22Rv1 (cell line): ENCODE data around the gene BPIFB4.

ENCODE experiments used
- ZFX ChIP-seq: fragments of 450-650 bp; IDR thresholded peaks from 2 replicates; pipeline ENCODE4 v1.6.1; 2017; ENCODE audit warnings: antibody characterized with exemption, borderline replicate concordance
- TF ChIP-seq, protein P1 (sequence below): fragments of 450-650 bp; IDR thresholded peaks from 2 replicates; pipeline ENCODE4 v1.5.1; 2017; ENCODE audit warnings: mild to moderate bottlenecking

DNA sequence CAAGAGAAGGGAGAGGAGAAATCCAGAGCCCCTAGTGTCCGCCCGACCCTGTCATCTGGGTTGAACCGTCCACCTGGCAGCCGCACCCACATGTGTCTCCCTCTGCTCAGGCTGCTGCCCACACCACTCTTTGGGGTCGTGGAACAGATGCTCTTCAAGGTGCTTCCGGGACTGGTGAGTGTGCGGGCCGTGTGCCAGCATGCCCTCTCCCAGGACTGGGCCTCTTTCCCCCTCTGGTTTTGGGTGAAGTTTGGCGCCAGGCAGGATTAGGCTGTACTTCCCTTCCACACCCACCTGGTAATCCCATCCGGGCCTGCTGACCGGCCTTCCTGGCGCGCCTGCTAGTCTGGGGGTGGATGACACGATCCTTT is 17.8 kb upstream of the BPIFB4 start:
- TF ChIP-seq, protein P1, sequence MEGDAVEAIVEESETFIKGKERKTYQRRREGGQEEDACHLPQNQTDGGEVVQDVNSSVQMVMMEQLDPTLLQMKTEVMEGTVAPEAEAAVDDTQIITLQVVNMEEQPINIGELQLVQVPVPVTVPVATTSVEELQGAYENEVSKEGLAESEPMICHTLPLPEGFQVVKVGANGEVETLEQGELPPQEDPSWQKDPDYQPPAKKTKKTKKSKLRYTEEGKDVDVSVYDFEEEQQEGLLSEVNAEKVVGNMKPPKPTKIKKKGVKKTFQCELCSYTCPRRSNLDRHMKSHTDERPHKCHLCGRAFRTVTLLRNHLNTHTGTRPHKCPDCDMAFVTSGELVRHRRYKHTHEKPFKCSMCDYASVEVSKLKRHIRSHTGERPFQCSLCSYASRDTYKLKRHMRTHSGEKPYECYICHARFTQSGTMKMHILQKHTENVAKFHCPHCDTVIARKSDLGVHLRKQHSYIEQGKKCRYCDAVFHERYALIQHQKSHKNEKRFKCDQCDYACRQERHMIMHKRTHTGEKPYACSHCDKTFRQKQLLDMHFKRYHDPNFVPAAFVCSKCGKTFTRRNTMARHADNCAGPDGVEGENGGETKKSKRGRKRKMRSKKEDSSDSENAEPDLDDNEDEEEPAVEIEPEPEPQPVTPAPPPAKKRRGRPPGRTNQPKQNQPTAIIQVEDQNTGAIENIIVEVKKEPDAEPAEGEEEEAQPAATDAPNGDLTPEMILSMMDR: no peak
- no peak for TF ChIP-seq ZFX
